ENCODE measurements around the gene C5orf15.

DNA sequence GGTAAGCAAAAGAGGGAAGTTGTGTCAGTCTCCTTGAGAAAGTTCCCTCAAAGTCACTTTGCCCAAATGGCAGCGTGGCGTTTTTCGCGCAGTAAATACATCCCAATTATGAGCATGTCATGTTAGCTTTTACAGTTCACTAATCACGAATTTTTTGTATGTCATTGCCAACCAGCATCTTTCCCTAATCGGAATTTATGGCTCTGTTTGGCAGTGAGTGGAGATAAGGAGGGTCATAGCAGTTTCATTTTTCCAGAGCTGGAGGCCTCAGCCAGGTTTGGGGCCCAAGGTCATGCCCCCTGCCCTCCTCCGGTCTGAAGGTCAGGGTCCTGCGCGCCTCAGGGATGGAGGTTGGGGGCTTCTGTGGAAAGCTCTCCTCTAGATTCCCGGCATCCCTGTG is 50.1 kb downstream of the C5orf15 start:
- TF ChIP-seq, protein P1, sequence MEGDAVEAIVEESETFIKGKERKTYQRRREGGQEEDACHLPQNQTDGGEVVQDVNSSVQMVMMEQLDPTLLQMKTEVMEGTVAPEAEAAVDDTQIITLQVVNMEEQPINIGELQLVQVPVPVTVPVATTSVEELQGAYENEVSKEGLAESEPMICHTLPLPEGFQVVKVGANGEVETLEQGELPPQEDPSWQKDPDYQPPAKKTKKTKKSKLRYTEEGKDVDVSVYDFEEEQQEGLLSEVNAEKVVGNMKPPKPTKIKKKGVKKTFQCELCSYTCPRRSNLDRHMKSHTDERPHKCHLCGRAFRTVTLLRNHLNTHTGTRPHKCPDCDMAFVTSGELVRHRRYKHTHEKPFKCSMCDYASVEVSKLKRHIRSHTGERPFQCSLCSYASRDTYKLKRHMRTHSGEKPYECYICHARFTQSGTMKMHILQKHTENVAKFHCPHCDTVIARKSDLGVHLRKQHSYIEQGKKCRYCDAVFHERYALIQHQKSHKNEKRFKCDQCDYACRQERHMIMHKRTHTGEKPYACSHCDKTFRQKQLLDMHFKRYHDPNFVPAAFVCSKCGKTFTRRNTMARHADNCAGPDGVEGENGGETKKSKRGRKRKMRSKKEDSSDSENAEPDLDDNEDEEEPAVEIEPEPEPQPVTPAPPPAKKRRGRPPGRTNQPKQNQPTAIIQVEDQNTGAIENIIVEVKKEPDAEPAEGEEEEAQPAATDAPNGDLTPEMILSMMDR (IDR thresholded peaks at IDR 0.05; ENCODE audit: low read length) = no peak
- TF ChIP-seq EZH2 (IDR thresholded peaks at IDR 0.05; ENCODE audit: borderline replicate concordance, low read length) = no peak

Measured in OCI-LY1 (cell line).